HG03280 (cell line): Measurements from ENCODE around the gene SLC25A15.
"Not testable (repeated sequence)": the region's sequence is repeated elsewhere in the genome, so short reads cannot be mapped to it uniquely, and the experiment has no call there.

Experiments used
- ATAC-seq: cut with Tn5 transposase; IDR thresholded peaks from one replicate; pipeline ENCODE4 v1.9.1; 2021; ENCODE audit warnings: mild to moderate bottlenecking, moderate library complexity; ENCODE audit not compliant: unreplicated experiment

The SLC25A15 gene

DNA sequence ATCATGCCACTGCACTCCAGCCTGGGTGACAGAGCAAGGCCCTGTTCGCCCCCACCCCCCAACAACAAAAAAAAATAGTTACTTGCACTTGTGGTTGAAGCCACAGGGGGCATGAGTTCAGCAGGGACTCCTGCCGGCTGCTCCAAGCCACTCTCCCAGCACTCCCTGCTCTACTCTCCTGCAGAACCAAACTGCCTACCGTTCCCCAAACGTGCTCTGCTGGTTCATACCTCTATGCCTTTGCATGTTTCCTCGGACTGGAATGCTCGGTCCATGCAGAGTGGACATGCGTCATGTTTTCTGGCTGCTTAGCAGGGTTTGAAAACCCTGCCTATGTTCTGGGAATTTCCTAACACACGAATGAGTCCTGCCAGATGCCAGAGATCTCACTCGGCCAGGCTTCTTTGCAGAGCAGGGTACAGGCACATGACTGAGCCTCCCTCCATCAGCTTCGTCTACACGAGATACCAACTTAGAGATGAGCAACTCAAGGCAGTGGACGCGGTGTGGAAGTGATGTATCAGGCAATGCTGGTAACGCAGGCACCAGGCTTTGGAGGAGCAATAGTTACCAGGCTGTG, 8.5 kb upstream of the SLC25A15 start:
- ATAC-seq = no peak

DNA sequence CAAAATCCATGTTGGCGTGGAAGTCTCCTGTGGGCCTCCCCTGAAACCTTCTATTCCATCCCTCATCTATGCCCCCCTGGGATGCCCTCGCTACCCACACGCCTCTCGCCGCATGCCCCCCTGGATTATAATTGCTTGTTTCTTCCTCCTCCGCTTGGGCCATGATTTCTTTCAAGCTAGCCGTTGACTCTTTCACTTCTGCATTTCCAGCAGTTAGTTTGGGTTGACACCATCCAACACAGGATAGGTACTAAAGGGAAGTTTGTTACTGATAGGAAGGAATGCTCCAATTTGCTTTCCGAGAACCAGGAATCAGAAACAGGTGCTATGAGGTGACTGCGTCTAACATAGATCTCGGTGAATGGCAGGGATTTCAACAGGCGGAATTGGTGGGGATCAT, 7.7 kb upstream of the SLC25A15 start:
- no peak for ATAC-seq

DNA sequence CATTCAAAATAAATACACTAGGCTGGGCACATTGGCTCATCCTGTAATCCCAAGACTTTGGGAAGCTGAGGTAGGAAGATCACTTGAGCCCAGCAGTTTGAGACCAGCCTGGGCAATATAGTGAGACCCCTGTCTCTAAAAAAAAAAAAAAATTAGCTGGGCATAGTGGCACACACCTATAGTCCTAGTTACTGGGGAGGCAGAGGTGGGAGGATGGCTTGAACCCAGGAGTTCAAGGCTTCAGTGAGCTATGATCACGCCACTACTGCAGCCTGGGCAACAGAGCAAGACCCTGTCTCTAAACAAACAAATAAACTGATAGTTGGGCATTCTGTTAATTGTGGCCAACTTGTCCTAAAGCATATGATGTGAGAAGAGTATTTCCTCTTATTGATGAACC, 6.4 kb upstream of the SLC25A15 start:
- ATAC-seq = not testable (repeated sequence)

DNA sequence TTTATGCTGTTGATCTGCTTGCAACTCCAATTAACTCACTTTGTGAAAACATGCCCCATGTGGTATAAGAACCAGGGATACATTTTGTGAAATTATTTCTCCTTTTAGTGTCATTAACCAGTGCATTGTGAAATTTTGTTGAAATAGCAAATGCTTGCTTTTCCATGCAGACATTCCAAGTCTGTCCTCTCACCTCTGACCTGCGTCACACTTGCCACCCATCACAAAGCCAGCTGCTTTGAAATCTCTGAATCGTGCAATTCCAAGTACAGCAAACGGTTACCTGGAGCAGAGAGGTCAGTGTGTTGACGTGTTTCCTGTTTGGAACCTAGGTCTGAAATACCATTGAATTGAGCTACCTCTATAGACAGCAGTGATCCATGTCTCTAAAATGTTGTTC, 4.9 kb upstream of the SLC25A15 start:
- no peak for ATAC-seq

DNA sequence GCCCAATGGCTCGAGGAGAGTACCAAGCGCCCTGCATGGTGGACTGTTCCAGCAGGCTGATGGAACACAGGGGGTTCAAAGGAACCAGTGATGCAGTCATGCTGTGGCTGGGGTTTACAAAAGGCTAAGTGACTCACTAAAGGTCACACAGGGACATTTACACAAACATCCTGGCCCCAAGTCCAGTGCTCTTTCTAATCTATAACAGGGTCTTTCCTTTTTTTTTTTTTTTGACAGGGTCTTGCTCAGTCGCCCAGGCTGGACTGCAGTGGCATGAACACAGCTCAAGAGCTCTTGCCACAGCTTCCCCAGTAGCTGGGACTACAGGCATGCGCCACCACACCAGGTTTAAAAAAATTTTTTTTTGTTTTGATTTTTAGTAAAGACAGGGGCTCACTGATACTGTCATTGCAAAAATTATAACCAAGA, 2.8 kb upstream of the SLC25A15 start:
- ATAC-seq = no peak

DNA sequence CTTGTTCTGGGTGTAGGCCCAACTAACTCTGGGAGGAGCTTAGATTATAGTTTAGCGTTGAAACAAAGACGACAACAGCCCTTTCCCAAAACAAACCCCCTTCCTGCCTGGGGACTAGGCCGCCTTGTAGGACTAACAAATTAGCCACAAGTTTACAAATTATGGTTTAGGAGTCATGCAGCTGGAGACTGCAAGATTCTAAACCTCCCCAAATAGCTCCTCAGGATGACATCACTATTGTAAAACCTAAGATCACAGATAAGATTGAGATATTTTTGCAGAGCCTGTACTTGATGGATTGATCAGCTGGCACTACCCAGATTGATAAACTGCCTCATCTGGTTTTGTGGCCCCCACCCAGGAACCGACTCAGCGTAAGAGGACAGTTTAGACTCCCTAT, 2.3 kb upstream of the SLC25A15 start:
- ATAC-seq = no peak

DNA sequence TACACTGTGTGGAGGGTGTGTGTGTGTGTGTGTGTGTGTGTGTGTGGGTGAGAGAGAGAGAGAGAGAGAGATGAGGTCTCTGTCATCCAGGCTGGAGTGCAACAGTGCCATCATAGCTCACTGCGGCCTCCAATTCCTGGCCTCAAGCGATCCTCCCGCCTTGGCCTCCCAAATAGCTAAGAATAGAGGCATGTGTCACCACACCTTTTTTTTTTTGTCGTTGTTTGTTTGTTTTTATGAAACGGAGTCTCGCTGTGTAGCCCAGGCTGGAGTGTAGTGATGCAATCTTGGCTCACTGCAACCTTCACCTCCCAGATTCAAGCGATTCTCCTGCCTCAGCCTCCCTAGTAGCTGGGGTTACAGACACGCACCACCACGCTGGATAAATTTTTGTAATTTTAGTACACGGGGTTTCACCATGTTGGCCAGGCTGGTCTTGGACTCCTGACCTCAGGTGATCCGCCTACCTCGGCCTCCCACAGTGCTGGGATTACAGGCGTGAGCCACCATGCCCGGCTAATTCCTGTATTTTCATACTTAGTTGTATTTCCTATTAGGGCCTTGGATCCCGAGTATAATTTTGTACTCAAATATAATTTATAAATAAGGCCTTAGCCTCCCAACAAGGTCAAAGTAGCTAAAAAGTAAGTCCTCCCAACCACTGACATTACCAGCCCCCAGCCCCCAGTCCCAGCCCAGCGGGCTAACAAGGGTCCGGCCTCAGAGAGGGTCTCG, 704 bp upstream of the SLC25A15 start:
- ATAC-seq = not testable (repeated sequence)

DNA sequence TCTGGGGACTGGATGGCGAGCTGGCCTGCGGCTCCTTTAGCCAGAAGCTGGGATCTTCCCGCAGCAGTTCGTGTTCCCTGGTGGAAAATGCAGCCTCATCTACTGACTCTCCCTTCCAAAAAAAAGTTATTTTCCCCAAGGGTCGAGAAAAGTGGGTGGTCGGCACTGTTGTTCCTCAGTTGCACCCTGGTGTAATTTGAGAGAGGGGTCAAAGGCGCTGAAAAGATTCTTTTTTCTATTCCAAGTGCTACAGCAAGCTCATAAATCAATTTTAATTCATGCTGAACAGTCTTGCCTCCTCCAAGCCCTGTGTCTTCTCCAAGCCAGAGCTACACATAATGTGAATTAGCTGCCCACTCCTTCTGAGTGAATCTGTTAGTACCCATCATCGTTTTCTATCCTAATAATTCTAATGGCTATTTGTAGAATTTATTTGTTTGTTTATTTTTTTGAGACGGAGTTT, 774 bp downstream of the SLC25A15 start:
- no peak for ATAC-seq

DNA sequence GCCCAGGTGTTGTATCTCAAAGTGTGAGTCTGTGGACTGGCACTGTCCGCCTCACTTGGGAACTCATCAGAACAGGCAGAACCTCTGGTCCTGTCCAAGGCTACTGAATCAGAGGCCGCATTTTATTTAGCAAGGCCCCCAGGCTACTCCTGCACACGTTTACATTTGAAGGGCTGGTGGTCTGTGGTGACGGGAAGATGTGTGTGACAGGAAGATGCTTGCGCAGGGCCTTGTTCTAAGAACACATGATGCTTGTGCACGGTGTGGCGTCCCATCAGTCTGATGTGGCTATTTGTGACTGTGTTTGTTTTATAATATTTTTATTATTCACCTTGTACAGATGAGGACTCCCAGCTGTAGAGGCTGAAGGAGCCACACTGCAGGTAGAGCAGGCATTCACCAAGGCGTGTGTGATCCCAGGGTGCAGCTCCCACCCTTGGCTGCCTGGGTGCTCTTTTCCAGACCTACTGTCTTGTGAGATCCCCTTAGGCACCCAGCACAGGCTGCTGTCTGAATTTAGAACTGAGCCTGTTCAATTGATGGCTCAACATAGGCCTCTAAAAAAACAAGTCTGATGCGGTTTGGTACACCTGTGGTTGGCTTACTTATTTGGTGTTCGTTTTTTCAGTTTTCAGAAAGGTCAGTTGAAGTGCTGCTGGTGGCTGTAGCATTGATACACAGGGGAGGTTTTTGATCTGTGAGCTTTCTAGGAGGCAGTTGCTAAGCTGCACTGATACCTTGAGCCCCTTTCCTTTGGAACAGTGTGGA, 3.1 kb downstream of the SLC25A15 start:
- no peak for ATAC-seq

DNA sequence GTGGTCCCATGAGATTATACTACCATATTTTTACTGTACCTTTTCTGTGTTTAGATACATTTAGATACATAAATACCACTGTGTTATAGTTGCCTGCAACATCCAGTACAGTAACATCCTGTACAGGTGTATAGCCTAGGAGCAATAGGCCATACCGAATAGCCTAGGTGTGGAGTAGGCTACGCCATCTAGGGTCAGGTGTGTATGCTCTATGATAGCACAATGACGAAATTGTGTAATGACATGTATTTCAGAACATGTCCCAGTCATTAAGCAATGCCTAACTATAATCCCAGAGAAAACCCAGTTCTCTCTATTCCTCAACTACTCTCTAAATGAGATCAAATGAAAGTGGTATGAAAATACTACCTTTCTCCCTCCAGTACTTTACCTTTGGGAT, 3.9 kb downstream of the SLC25A15 start:
- no peak for ATAC-seq

DNA sequence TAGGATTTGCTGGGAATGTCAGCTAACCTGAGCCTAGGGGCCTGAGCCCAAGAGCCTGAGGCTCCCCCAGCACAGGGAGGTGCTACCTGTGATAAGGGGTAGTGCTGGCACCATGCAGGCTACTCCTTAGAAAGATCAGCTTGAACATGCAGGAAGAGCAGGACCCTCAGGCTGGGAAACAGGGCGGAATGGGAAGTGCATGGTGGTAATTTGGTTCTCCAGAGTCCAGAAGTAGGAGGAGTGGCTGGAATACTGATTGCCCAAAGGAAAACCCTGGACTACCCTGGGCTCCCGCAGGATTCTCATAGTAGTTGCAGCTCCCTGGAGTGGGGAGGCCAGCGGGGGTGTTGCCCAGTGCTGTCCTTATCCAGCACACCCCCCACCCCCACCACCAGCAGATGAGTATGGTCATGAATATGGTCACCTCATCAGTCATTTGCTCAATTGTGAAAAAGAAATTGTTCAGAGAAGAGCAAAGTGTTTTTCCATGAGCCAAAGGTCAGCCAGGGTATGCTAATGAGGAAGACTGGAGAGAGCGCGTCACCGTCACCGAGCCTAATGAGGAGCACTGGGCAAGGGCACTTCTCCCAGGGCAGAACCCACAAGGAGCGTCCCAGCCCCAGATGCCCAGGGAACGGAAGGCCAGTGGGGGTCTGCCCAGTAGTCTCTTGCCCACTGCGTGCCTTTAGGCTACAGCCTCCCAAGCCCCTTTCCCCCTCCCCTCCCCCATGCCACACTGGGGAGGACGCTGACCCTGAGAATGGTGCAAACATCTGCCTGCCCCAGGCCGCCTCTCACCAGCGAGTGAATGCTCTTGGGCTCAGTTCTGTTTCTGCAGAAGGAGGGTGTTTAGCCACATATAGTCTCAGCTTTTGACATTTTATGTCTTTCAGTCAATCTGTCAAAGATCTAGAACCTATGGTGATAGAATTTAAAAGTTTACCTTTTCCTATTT, 5.3 kb downstream of the SLC25A15 start:
- no peak for ATAC-seq

DNA sequence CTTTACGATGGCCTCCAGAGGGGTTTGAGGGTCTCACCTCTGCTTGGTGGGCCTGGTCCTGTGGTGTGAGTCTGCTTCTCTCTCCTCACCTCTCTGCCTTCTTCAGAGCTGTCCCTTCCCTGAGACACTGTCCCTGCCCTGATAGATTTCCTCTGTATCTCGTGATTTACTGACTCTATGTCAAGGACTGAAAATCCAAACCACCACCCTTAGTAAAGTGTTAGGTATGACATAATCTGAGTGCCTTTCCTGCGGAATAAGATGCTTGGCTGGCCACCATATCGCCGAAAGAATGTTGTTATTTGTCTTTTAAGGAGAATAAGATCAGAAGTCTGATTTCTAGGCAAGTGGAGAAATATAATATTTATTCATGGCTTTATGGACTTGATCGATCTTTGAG, 7.2 kb downstream of the SLC25A15 start:
- ATAC-seq = no peak

DNA sequence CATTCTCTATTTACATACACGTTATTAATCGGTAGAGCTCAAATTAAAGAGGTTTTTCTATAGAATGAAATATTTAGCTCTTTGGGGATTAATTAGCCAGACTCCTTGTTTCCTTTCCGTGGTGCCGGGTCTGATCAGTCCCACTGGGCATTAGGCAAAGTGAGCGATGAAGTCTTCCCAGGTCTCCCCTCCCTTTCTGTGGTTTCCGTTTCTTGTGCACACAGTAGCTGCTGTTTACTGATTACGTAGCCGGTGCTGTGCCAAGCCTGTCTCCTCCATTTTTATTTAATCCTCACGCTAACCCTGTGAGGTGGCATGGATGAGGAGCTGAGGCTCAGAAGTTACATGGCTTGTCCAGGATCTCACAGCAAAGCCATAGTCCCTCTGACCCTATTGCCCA, 9.0 kb downstream of the SLC25A15 start:
- no peak for ATAC-seq

DNA sequence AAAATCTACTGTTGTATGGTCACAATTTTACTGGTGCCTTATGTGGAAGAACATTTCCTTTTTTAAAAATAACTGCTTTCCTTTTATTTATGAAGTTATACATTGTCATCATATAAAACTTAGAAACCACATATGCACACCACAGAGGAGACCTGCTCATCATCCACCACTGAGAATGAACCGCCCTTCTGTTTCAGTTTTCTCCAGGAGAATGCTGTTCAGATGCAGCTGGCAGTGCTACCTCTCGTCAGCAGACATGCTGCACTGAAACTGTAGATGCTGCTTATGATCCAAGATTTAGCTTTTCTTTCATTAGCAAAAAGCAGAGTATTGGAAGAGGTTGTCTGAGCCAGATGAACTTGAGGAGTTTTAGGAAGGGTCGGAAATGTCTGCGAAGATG, 10.1 kb downstream of the SLC25A15 start:
- ATAC-seq = no peak

DNA sequence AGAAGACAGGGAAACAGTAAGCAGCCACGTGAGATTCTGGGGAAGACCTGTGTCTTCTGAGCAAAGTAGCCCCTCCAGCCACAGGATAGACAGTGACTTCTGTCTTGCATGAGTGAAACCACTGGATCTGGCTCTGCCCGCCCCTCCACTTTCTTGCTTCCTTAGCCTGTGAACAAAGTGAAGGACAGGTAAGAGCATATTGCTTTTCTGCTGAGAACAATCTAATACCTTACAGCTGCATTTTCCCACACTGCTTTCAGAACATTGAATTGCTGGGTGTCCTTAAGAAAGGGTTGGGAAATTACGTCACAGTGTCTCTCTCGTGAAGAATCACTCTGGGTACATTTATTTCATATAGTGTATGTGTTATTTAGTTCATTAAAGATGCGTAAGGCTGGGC, 11.1 kb downstream of the SLC25A15 start:
- no peak for ATAC-seq

DNA sequence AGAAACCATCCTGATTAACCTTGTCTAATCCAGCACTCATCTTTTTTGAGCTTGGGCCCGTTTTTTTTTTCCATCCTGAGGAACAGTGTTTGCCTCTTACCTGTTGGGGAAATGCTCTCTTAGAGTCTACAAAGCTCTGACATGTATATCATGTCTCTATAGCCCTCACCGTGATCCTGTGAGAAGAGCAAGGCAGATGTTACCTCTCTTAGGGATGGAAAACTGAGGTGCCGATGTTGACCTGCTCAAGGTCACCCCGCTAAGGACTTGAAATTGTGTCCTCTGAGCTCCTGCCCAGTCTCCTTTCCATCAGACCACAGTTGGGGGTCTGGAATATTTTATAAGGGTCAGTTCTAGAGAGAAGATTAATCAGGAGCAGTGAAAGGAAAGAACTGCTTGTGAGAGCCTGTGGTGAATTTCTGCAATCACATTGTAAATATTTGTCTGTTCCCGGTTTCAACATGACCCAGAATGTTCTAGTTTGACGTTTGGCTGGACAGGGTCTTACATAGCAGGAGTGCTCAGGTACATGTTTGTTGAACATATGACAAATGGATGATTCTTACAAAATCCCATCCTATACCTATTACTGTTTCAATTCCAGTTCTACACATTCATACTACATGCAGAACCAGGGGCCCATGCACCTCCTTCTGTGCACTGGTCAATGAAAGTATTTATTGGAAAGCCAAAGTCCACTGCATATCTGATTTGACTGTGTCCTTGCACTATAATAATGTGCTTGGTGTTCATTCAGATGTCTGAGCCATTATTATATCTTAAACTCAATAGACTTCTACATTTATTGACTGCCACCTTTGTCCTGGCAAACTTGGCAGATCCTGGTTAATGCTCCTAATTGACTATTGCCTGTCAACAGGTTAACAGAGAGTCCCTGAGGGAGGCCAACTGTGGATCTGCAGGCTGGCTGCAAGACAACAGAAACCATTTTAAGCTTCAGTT, 12.1 kb downstream of the SLC25A15 start:
- no peak for ATAC-seq

DNA sequence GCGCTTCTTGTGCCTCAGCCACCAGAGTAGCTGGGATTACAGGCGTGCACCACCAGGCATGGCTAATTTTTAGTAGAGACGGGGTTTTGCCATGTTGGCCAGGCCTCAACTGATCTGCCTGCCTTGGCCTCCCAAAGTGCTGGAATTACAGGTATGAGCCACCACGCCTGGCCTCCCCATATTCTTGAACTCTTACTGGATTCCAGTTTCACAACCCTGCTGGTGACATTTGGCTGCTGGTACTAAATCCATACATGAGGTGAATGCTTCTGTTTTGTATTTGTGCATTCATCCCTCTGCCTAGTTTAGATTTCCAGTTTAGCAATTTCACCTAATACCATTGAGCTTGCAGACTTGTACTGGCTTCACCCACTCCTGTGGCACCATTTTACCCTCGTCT, 13.9 kb downstream of the SLC25A15 start:
- ATAC-seq = no peak

DNA sequence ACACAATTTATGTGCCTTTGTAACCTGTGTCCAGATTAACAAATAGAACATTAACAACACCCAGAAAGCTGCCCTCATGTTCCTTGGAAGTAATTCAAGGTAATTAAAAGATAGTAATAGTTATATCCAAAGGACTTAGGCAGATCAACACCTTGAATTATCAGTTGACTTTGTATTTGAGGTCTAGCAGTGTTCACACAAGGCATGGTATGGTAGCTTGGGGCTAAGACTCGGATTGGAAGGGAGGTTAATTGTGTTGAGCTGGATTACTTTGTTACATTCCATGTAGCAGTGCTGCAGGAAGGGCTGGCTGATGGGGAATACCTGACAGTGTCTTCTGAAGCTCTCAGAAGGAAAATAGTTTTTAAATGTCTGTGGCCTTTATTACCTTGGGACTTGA, 16.8 kb downstream of the SLC25A15 start:
- no peak for ATAC-seq

DNA sequence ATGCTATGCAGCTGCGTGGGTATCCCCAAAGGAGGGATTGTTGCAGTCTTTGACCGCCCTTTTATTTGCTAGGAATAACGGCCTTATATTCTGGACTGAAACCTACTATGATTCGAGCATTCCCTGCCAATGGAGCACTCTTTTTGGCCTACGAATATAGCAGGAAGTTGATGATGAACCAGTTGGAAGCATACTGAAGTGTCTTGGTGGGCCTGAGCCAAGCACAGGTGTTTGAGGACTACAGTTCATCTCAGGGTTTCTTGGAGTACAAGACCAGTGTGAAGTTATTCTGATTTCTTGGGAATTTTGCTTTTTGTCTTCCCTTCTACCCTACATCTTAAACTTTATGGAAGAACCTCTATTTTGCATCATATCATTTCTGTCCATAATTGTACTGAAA, 20.1 kb downstream of the SLC25A15 start:
- no peak for ATAC-seq

DNA sequence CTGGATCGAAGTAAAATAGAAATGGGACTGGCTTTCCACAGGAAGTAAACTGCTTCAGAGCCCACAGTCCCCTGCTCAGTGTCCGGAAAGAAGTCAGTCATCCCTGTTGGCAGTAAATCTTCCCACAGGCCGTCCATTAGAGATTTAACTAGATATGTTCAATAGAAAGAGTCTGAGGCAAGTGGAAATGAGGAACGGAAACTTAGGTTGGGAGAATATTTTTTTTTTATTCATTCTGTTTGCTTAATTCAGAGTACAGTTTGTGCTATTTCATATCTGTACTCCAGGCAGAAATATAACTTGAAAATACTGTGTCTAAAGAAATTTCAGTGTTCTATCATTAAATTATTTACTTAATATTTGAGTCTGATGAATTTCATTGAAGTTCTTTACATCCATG, 22.7 kb downstream of the SLC25A15 start:
- no peak for ATAC-seq
